HEK293T (cell line): ENCODE data around the gene GORAB.

ENCODE experiments used
- ELF4 ChIP-seq: fragments of 450-650 bp; IDR thresholded peaks from 2 replicates; pipeline ENCODE4 v1.6.1; 2017; ENCODE audit warnings: antibody characterized with exemption
- FOXA1 ChIP-seq: fragments of 450-650 bp; IDR thresholded peaks from 2 replicates; pipeline ENCODE4 v1.6.1; 2016; ENCODE audit warnings: mild to moderate bottlenecking
- FOXK2 ChIP-seq: fragments of 450-650 bp; IDR thresholded peaks from 2 replicates; pipeline ENCODE4 v1.6.1; 2016; ENCODE audit warnings: mild to moderate bottlenecking
- PKNOX1 ChIP-seq: fragments of 450-650 bp; IDR thresholded peaks from 2 replicates; pipeline ENCODE4 v1.6.1; 2016
- SUZ12 ChIP-seq: fragments of 450-650 bp; IDR thresholded peaks from 2 replicates; pipeline ENCODE4 v1.6.1; 2016; ENCODE audit warnings: mild to moderate bottlenecking

- TF ChIP-seq FOXK2 = no peak
- no peak for TF ChIP-seq FOXA1
- no peak for TF ChIP-seq PKNOX1
- no peak for TF ChIP-seq SUZ12
- TF ChIP-seq ELF4 = no peak
Measured at GRCh38 chr1:170544624-170545023, 12.7 kb downstream of the GORAB start.
